Stimulated activated naive CD4-positive, alpha-beta T cell treated with Interleukin-2 at 50 U/mL for 16 hours (primary cell): Measurements from ENCODE around the gene NHLRC2.
"Not testable (repeated sequence)": the region's sequence is repeated elsewhere in the genome, so short reads cannot be mapped to it uniquely, and the experiment has no call there.

Experiments
- DNase-seq: peaks from one replicate; lab custom pipeline; 2025; lab: John Stamatoyannopoulos, UW

NHLRC2 gene, protein sequence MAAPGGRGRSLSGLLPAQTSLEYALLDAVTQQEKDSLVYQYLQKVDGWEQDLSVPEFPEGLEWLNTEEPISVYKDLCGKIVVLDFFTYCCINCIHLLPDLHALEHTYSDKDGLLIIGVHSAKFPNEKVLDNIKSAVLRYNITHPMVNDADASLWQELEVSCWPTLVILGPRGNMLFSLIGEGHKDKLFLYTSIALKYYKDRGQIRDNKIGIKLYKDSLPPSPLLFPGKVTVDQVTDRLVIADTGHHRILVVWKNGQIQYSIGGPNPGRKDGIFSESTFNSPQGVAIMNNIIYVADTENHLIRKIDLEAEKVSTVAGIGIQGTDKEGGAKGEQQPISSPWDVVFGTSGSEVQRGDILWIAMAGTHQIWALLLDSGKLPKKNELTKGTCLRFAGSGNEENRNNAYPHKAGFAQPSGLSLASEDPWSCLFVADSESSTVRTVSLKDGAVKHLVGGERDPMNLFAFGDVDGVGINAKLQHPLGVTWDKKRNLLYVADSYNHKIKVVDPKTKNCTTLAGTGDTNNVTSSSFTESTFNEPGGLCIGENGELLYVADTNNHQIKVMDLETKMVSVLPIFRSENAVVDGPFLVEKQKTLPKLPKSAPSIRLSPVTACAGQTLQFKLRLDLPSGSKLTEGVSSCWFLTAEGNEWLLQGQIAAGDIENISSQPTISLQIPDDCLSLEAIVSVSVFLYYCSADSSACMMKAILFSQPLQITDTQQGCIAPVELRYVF

DNA sequence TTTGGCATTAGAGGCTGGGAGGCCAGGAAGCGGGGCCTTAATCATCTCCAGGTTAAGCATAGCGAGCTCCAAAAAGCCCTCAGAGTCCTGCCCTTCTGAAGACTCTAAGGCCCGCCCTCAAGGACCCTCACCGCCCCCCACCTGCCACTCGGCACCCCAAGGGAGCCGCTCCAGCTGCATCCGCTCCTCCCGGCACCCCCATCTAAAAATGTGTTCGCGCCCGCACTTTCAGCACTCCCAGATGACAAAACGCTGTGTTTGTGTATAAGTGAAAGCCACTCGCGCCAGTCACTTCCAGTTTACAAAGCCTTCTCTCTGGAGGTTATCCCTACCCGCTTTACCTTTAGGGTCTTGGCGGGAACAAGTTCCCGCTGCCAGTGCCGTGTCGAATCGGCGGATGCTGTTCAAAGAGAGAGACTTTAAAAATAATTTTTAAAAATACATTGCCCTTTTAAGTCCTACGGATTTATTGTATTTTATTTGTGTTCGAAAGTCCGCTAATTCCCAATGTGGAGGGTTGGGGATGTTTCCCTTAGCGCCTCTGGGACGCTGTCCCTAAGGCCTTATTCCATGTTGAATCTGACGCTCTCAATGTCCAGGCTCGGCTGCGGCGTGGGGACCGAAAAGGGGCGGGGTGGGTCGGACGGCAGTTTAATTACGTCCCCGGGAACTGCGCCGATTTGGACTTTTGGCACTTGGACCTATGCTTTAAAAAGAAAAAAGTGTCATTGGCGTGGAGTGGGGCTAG is at the start of gene NHLRC2, which contains the start of gene DCLRE1A:
NHLRC2 (plus strand) TSS at position 649 of the 748 bp plus-strand sequence. CDS start 212 bp downstream, outside the sequence.
DCLRE1A (minus strand) TSS at position 70 of the 748 bp plus-strand sequence. CDS start 900 bp downstream, outside the sequence.
- DNase-seq: peak; percentile 63

GRCh38 chr10:113806503-113806902 is 48.0 kb upstream of the NHLRC2 start:
- DNase-seq: no peak

- no peak for DNase-seq
Observed at GRCh38 chr10:113808168-113808567, 46.3 kb upstream of the NHLRC2 start.

GRCh38 chr10:113814700-113815099 is 39.8 kb upstream of the NHLRC2 start:
- DNase-seq: not testable (repeated sequence)

GRCh38 chr10:113819989-113820388 is 34.5 kb upstream of the NHLRC2 start:
- DNase-seq: no peak

DNA sequence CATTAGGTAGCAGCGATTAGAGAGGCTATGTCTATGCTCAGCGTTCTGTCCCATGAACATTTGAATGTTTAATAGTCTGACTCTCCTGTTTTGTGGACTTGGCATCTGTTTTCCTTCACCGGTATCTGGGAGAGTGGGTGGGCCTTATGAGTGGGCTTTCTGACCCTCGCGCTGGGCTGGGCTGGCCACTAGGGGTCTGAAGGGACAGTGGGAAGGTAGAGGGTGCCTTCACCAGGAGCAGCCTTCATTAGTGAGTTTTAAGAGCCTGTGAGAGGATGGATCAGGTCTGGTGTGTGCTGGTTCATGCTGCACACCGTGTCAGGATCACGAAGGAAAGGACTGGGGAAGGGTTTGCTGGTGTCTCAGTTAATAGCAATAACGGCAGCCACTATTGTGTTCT is 34.0 kb upstream of the NHLRC2 start:
- DNase-seq: no peak

GRCh38 chr10:113821306-113821705 is 33.2 kb upstream of the NHLRC2 start:
- DNase-seq: not testable (repeated sequence)

- DNase-seq: no peak
Observed at GRCh38 chr10:113822174-113822573, 32.3 kb upstream of the NHLRC2 start.

- DNase-seq: no peak
Observed at GRCh38 chr10:113823389-113823788, 31.1 kb upstream of the NHLRC2 start.

- no peak for DNase-seq
Observed at GRCh38 chr10:113825791-113826190, 28.7 kb upstream of the NHLRC2 start.

DNA sequence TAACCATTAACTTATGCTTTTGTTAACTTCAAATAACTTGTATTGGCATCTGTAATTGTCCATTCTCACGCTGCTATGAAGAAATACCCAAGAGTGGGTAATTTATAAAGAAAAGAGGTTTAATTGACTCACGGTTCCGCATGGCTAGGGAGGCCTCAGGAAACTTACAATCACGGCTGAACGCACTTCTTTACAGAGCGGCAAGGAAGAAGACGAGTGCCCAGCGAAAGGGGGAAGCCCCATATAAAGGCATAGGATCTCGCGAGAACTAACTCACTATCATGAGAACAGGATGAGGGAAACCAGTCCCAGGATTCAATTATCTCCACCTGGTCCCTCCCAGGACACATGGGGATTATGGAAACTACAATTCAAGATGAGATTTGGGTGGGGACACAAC is 25.9 kb upstream of the NHLRC2 start:
- DNase-seq: not testable (repeated sequence)

DNA sequence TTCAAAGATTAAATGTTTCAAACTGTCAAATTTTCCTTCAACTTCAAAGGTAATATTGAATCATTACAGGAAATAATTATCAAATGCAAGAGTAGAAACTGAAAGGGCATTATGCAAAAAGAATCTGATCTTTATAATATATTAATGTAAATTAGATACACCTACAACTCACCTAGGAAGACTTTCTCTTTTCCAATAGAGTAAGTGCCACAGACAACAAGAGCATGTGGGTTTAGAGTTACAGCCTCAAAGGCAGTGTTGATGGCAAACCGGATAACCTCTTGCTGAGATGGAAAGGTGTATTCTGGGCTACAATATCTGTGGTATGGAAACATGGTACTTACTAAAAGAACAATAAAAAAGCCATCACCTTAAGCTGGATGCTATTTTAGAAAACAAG is 12.3 kb upstream of the NHLRC2 start:
- DNase-seq: no peak

- DNase-seq: no peak
Observed at GRCh38 chr10:113843972-113844485, 10.4 kb upstream of the NHLRC2 start.

GRCh38 chr10:113846036-113846435 is 8.4 kb upstream of the NHLRC2 start:
- no peak for DNase-seq

DNA sequence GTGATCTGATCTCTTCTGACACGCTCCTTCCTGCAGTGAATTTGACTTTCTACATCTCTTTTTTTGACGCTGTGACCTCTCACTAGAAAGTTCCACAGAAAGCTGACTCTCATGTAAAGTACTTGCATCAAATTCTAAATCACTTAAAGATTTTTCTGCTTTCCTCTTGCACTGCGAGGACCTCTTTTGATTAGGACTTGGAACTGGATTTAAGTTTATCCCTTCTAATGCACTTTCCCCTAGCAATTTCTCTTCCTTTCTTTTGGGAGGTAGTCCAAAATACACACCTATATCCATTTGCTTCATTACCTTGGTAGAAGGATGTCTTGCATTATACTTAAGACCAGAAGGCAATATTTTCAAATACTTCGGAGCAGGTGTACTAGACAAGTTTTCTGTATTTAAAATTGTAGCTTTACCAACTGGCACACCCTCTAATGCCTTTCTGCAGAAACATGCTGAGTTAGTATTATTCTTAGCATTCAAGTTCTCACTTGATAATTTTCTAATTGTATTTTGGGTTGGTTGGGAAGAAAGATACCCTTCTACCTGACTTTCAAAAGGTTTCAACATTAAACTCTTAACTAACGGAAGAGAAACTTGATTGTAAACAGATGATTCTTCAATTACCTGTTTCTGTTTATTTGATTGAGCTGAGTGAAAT is 5.2 kb upstream of the NHLRC2 start:
- no peak for DNase-seq

DNA sequence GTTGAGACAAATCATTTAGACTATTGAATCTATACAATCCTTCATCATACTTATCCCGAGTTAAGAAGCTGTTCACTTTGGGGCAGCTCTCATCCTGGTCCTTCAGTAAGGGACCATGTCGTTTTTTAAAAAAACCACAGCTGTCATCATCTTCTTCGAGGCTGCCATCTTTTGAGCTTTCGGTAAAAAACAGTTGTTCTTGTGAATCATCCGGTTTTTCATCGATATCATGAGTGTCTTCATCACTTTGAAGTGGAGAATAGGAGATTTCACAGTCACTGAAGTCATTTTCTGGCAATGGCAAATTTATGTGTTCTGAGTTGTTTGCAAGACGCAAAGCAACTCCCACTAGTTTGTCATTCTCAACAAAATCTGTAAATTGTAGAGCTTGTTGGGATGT is 4.5 kb upstream of the NHLRC2 start:
- no peak for DNase-seq

- no peak for DNase-seq
Observed at GRCh38 chr10:113853578-113854012, 866 bp upstream of the NHLRC2 start.

DNA sequence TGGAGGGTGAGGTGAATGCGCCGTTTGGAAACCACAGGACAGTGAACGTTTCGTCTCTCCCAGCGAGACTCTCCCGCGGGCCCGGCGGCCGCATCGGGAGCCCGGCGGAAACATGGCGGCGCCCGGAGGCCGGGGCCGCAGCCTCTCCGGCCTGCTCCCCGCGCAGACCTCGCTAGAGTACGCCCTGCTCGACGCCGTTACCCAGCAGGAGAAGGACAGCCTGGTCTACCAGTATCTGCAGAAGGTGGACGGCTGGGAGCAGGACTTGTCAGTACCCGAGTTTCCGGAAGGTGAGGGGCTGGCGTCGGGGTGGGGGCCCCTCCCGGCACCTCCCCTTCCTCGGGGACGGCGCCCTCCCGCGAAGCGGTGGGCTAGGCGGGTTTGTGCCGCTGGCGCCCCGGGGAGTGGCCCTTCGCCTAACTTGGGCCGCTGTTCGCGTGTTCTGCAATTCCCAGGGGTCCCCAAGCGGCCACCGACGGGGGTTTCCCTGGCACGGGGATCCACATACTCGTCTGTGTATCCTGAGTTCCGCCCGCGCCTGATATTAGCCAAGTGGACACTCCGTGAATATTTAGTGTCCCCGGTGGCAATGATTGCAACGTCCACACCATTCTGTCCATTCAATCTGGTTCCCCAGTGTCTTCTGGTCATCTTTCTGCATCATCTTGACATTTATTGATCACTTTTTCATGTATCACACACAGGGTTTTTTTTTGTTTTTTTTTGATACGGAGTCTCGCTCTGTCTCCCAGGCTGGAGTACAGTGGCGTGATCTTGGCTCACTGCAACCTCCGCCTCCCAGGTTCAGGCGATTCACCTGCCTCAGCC is 514 bp downstream of the NHLRC2 start:
- DNase-seq: peak; percentile 37

GRCh38 chr10:113856563-113856962 is 2.1 kb downstream of the NHLRC2 start:
- DNase-seq: no peak

DNA sequence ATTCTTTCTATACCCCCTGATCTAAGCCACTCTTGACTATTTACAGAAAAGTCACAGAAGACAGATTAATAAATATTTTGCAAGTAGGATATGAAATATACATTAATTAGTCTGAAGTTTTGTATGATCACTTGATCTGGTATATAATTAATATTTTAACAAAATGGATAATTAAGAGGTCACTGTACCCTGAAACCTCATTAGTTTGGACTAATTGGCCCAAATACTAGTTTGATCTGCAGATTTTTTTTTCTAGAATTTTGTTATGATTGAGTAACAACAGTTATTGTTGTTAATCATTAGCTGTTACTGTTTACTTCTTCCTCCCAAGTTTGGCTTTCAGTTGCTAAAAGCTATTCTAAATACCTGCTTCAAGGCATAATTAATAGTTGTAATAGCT is 2.7 kb downstream of the NHLRC2 start:
- DNase-seq: no peak

GRCh38 chr10:113858541-113858940 is 4.1 kb downstream of the NHLRC2 start:
- no peak for DNase-seq
